Spleen (tissue), 7 donors: ENCODE results near the gene IPMK.

Source experiments
- CTCF ChIP-seq, 11 experiments: fragments of 200-600 bp in 7 of 11; fragments of 450-650 bp in 4 of 11; sonication (generic) in 4 of 11; IDR thresholded peaks in 8 of 11; conservative IDR thresholded peaks in 3 of 11; 1 replicate in 7 of 11; 2 replicates in 4 of 11; pipeline versions ENCODE4 v1.4.0 to v1.8.0; 2016 to 2021; ENCODE audit warnings: antibody characterized with exemption in 11 of 11, inconsistent platforms in 4 of 11, mild to moderate bottlenecking in 1 of 11
- POLR2AphosphoS5 ChIP-seq, 3 donors: sonication (generic); formaldehyde crosslinking; IDR thresholded peaks; one replicate each; pipeline ENCODE4 v1.5.1; 2017; ENCODE audit warnings: antibody characterized with exemption in 3 of 3
- donor health status: DM: no; HTN: no; CAD: no; lungs with moderate emphysema.
- donor health status: DM: no; HTN: no; CAD: no.
- donor health status: DM: no; HTN: no; CAD: no.

- TF ChIP-seq CTCF (IDR thresholded peaks at IDR 0.05 in 8 of 11, conservative IDR thresholded peaks at IDR 0.05 in 3 of 11) (no peak), POLR2AphosphoS5 (IDR thresholded peaks at IDR 0.05) (no peak)
Observed at GRCh38 chr10:58237014-58237834, 30.5 kb downstream of the IPMK start.
